Measurements from ENCODE around the gene LAMC1. TPM values are rescaled to one million over a fixed set of nuclear protein-coding genes. Genes with fewer than 3 reads are reported as not detected.

The LAMC1 gene
- total RNA-seq, 1 experiment from 2014 or later = 113 TPM

DNA sequence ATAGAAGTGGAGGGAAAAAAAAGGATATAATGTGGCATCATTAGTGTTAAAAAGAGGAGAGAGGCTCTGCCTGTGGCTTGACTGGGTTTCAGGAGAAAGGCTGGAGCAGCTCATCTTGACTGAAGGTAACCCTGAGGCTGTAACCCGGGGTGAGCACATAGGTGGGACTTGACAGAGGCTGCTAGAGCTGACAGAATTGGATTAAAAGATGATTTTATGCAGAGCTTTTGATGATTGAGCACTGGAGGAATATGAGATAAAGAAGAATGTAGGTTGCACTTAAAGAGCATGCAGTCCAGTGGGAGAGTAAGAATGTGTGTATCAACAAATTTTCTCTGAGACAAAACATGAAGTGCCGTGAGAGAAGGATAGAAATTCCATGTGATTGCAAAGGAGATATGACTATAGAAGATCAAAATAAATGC, 17.3 kb downstream of the LAMC1 start:
- no peak for ATAC-seq
- in situ Hi-C loops (cut with HindIII; ENCODE audit: low pct_unique_long_range_greater_than_20kb, low sequenced_read_pairs) (no loop called here), intact Hi-C loops (cut with micrococcal nuclease; ENCODE audit: unreplicated experiment) (no loop called here)
- ChIA-PET CTCF (no interaction called here), POLR2A (no interaction called here)
- no peak for TF ChIP-seq REST (IDR thresholded peaks at IDR 0.05; ENCODE audit: insufficient read depth in 1 of 2, low read depth in 2 of 2, low read length in 1 of 2)
- no peak for TF ChIP-seq POLR2AphosphoS5 (IDR thresholded peaks at IDR 0.05; ENCODE audit: low read depth, low read length)
- TF ChIP-seq, protein P1, sequence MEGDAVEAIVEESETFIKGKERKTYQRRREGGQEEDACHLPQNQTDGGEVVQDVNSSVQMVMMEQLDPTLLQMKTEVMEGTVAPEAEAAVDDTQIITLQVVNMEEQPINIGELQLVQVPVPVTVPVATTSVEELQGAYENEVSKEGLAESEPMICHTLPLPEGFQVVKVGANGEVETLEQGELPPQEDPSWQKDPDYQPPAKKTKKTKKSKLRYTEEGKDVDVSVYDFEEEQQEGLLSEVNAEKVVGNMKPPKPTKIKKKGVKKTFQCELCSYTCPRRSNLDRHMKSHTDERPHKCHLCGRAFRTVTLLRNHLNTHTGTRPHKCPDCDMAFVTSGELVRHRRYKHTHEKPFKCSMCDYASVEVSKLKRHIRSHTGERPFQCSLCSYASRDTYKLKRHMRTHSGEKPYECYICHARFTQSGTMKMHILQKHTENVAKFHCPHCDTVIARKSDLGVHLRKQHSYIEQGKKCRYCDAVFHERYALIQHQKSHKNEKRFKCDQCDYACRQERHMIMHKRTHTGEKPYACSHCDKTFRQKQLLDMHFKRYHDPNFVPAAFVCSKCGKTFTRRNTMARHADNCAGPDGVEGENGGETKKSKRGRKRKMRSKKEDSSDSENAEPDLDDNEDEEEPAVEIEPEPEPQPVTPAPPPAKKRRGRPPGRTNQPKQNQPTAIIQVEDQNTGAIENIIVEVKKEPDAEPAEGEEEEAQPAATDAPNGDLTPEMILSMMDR (IDR thresholded peaks at IDR 0.05) = no peak
- TF ChIP-seq SIN3A (IDR thresholded peaks at IDR 0.05; ENCODE audit: borderline replicate concordance, insufficient read depth, low read depth, low read length) = no peak
- TF ChIP-seq TCF7L2 (IDR thresholded peaks at IDR 0.05; ENCODE audit: low read depth, low read length) = no peak
- H3K36me3 ChIP-seq (ENCODE audit: control insufficient read depth, insufficient read depth, low read length) = no peaks in the 10 kb centered on the region
- no peak overlapping the region for H3K4me3 ChIP-seq (ENCODE audit: low read depth in 2 of 2, low read length in 2 of 2)
- DNase-seq (ENCODE audit: low read depth, low spot score) = no peak
- no TSS peak for BruUV-seq (replicated peaks)
- H3K27me3 ChIP-seq (ENCODE audit: control insufficient read depth, insufficient read depth, low read length) = no peaks in the 10 kb centered on the region
- peaks cover 21% of the 10 kb centered on the region for H3K4me1 ChIP-seq (ENCODE audit: control insufficient read depth, insufficient read depth, low read length)
- H3K9me3 ChIP-seq (ENCODE audit: control insufficient read depth, insufficient read depth, low read depth, low read length) = no peaks in the 10 kb centered on the region
- H3K27ac ChIP-seq (ENCODE audit: low read length) = no peak overlapping the region

GRCh38 chr1:183043254-183043653, 20.0 kb downstream of the LAMC1 start:
- Histone ChIP-seq H3K27ac (ENCODE audit: low read length) (no peak overlapping the region), H3K36me3 (ENCODE audit: control insufficient read depth, insufficient read depth, low read length) (no peaks in the 10 kb centered on the region), H3K4me1 (ENCODE audit: control insufficient read depth, insufficient read depth, low read length) (peaks cover 22% of the 10 kb centered on the region), H3K4me3 (ENCODE audit: low read depth in 2 of 2, low read length in 2 of 2) (no peak overlapping the region), H3K9me3 (ENCODE audit: control insufficient read depth, insufficient read depth, low read depth, low read length) (no peaks in the 10 kb centered on the region), H3K27me3 (ENCODE audit: control insufficient read depth, insufficient read depth, low read length) (no peaks in the 10 kb centered on the region)
- DNase-seq (ENCODE audit: low read depth, low spot score) = no peak
- CTCF ChIA-PET = no interaction called here
- in situ Hi-C loops (cut with HindIII; ENCODE audit: low pct_unique_long_range_greater_than_20kb, low sequenced_read_pairs) (no loop called here), intact Hi-C loops (cut with micrococcal nuclease; ENCODE audit: unreplicated experiment) (no loop called here)
- BruUV-seq (replicated peaks) = no TSS peak
- no peak for ATAC-seq
- no peak for TF ChIP-seq POLR2AphosphoS5 (IDR thresholded peaks at IDR 0.05; ENCODE audit: low read depth, low read length)
- no peak for TF ChIP-seq TCF7L2 (IDR thresholded peaks at IDR 0.05; ENCODE audit: low read depth, low read length)
- TF ChIP-seq SIN3A (IDR thresholded peaks at IDR 0.05; ENCODE audit: borderline replicate concordance, insufficient read depth, low read depth, low read length) = no peak
- TF ChIP-seq, protein P1 (IDR thresholded peaks at IDR 0.05) = no peak
- no peak for TF ChIP-seq REST (IDR thresholded peaks at IDR 0.05; ENCODE audit: insufficient read depth in 1 of 2, low read depth in 2 of 2, low read length in 1 of 2)
- POLR2A ChIA-PET = no interaction called here

All from Panc1 (cell line).